Liver (tissue), 9 donors: ENCODE results near the gene KIF17. TPM values are rescaled to one million over a fixed set of nuclear protein-coding genes. Genes with fewer than 3 reads are reported as not detected.

ENCODE experiments used
- DNase-seq: peaks from one replicate; pipeline ENCODE4 v3.0.0-alpha.2; 2017; ENCODE audit warnings: low spot score
- H3K27ac ChIP-seq, 2 donors: one replicate each; pipeline ENCODE4 v1.7.0; 2013; ENCODE audit warnings: inconsistent platforms in 2 of 2, low read length in 2 of 2, control low read depth in 1 of 2, low read depth in 1 of 2, mild to moderate bottlenecking in 1 of 2
- H3K27me3 ChIP-seq, 4 donors: one replicate each; pipeline versions ENCODE4 v1.6.1 to v1.7.0; 2013; ENCODE audit warnings: low read length in 3 of 4, inconsistent platforms in 1 of 4, mild to moderate bottlenecking in 1 of 4, moderate library complexity in 1 of 4; ENCODE audit not compliant: control insufficient read depth in 4 of 4, insufficient read depth in 4 of 4
- H3K36me3 ChIP-seq, 4 donors: one replicate each; pipeline versions ENCODE4 v1.6.1 to v1.7.0; 2013; ENCODE audit warnings: low read length in 3 of 4, mild to moderate bottlenecking in 3 of 4, low read depth in 1 of 4, moderate library complexity in 1 of 4; ENCODE audit not compliant: control insufficient read depth in 4 of 4, insufficient read depth in 3 of 4
- H3K4me1 ChIP-seq, 4 donors: one replicate each; pipeline versions ENCODE4 v1.6.1 to v1.7.0; 2013; ENCODE audit warnings: low read length in 3 of 4, mild to moderate bottlenecking in 3 of 4, moderate library complexity in 1 of 4; ENCODE audit not compliant: control insufficient read depth in 4 of 4, insufficient read depth in 4 of 4
- H3K4me3 ChIP-seq, 3 donors: one replicate each; pipeline versions ENCODE4 v1.6.1 to v1.7.0; 2013; ENCODE audit warnings: low read length in 3 of 3, control low read depth in 1 of 3, low read depth in 1 of 3, mild to moderate bottlenecking in 1 of 3
- H3K9ac ChIP-seq, 2 donors: one replicate each; pipeline ENCODE4 v1.7.0; 2013; ENCODE audit warnings: low read length in 2 of 2, mild to moderate bottlenecking in 2 of 2, moderate library complexity in 2 of 2, control low read depth in 1 of 2, low read depth in 1 of 2
- H3K9me3 ChIP-seq, 4 donors: one replicate each; pipeline versions ENCODE4 v1.6.1 to v1.7.0; 2013; ENCODE audit warnings: low read length in 3 of 4; ENCODE audit not compliant: control insufficient read depth in 4 of 4
- EGR1 ChIP-seq, 2 donors: IDR thresholded peaks; 2 replicates each; pipeline ENCODE4 v1.6.1; 2016 to 2018; ENCODE audit warnings: antibody characterized with exemption in 2 of 2, low read depth in 2 of 2
- FOXA1 ChIP-seq: IDR thresholded peaks from 2 replicates; pipeline ENCODE4 v1.6.1; 2016; ENCODE audit warnings: antibody characterized with exemption
- FOXA2 ChIP-seq: IDR thresholded peaks from 2 replicates; pipeline ENCODE4 v1.6.1; 2016; ENCODE audit warnings: antibody characterized with exemption
- GABPA ChIP-seq, 2 donors: IDR thresholded peaks in 1 of 2; conservative IDR thresholded peaks in 1 of 2; 2 replicates each; pipeline ENCODE4 v1.6.1; 2016; ENCODE audit warnings: antibody characterized with exemption in 2 of 2, mild to moderate bottlenecking in 1 of 2, moderate library complexity in 1 of 2
- HNF4A ChIP-seq, 2 donors: conservative IDR thresholded peaks; 2 replicates each; pipeline ENCODE4 v1.6.1; 2016; ENCODE audit warnings: antibody characterized with exemption in 2 of 2, mild to moderate bottlenecking in 2 of 2
- HNF4G ChIP-seq: IDR thresholded peaks from 2 replicates; pipeline ENCODE4 v1.6.1; 2016; ENCODE audit warnings: antibody characterized with exemption
- JUND ChIP-seq, 2 donors: IDR thresholded peaks; 2 replicates each; pipeline ENCODE4 v1.6.1; 2016; ENCODE audit warnings: antibody characterized with exemption in 2 of 2
- NR2F2 ChIP-seq: IDR thresholded peaks from 2 replicates; pipeline ENCODE4 v1.6.1; 2016; ENCODE audit warnings: antibody characterized with exemption
- RAD21 ChIP-seq, 2 donors: IDR thresholded peaks; 2 replicates each; pipeline ENCODE4 v1.6.1; 2016; ENCODE audit warnings: antibody characterized with exemption in 2 of 2, mild to moderate bottlenecking in 2 of 2
- RXRA ChIP-seq, 2 donors: IDR thresholded peaks; 2 replicates each; pipeline ENCODE4 v1.6.1; 2017 to 2018; ENCODE audit warnings: antibody characterized with exemption in 2 of 2, mild to moderate bottlenecking in 1 of 2
- SP1 ChIP-seq: IDR thresholded peaks from 2 replicates; pipeline ENCODE4 v1.6.1; 2018; ENCODE audit warnings: antibody characterized with exemption, mild to moderate bottlenecking
- TAF1 ChIP-seq: conservative IDR thresholded peaks from 2 replicates; pipeline ENCODE4 v1.6.1; 2016; ENCODE audit warnings: antibody characterized with exemption, mild to moderate bottlenecking
- YY1 ChIP-seq: IDR thresholded peaks from 2 replicates; pipeline ENCODE4 v1.6.1; 2016; ENCODE audit warnings: antibody characterized with exemption, mild to moderate bottlenecking
- WGBS: extraction: QIAGEN DNeasy Blood & Tissue Kit; methylation state at CpG from one replicate; pipeline ENCODE4 v1.1.7; 2013; 5-methylcytosine and 5-hydroxymethylcytosine counted together
- polyA plus RNA-seq, 2 donors: library from polyadenylated mRNA; stranded (reverse) in 1 of 2; unstranded in 1 of 2; fragments of 200-250 nt in 1 of 2; fragments of >200 nt in 1 of 2; fragmentation: Nextera tagmentation in 1 of 2; extraction: Ambion mirVana in 1 of 2; gene quantifications; one replicate each; pipeline versions ENCODE4 v1.2.1 to v1.2.3, GENCODE V29; 2013 to 2015
- total RNA-seq, 2 donors: library from RNA; depleted of rRNA; stranded (reverse); fragments of >200 nt; gene quantifications; one replicate each; pipeline ENCODE4 v1.2.3, GENCODE V29; 2014
- TF ChIP-seq, protein P1 (sequence below): IDR thresholded peaks from 2 replicates; pipeline ENCODE4 v1.6.1; 2016; ENCODE audit warnings: antibody characterized with exemption
- TF ChIP-seq, protein P2 (sequence below): fragments of 150-350 bp; IDR thresholded peaks from 2 replicates; pipeline ENCODE4 v1.5.1; 2017; ENCODE audit warnings: improper control_type of control experiment, low read depth, low read length; ENCODE audit not compliant: missing input control
- TF ChIP-seq, protein P3 (sequence below): IDR thresholded peaks from 2 replicates; pipeline ENCODE4 v1.6.1; 2016; ENCODE audit warnings: antibody characterized with exemption
- TF ChIP-seq, protein P4 (sequence below): IDR thresholded peaks from 2 replicates; pipeline ENCODE4 v1.6.1; 2016; ENCODE audit warnings: antibody characterized with exemption
- TF ChIP-seq, protein P5 (sequence below): IDR thresholded peaks from 2 replicates; pipeline ENCODE4 v1.6.1; 2016; ENCODE audit warnings: antibody characterized with exemption, mild to moderate bottlenecking
- donor health status: healthy.
- donor health status: healthy.
- donor health status: healthy.
- donor health status: healthy.
- donor health status: healthy.

KIF17 gene
- total and polyA plus RNA-seq, 4 donors, result 1.0 to 2.7 (median 2.0) TPM

DNA sequence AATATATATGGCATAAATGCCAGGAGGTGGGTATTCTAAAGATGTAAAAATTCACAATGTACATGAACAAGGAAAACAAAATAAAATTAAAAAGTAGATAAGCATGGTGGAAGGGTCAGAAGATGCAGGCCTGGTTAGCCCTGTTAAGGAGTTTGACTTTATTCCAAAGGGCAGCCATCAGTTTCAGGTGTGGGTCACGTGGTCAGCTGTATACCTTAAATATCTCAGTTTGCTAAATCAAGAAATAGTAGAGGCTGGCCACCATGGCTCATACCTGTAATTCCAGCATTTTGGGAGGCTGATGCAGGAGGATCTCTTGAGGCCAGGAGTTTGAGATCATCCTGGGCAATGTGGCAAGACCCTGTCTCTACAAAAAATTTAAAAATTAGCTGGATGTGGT is 93.1 kb downstream of the KIF17 start:
- no peaks in the 10 kb centered on the region for H3K27me3 ChIP-seq
- H3K9me3 ChIP-seq, result no peaks in the 10 kb centered on the region
- H3K4me3 ChIP-seq, result no peak overlapping the region
- no peak for DNase-seq
- H3K9ac ChIP-seq, result no peak overlapping the region
- H3K27ac ChIP-seq, result no peak overlapping the region
- no peaks in the 10 kb centered on the region for H3K4me1 ChIP-seq
- no peaks in the 10 kb centered on the region for H3K36me3 ChIP-seq
- no peak for TF ChIP-seq HNF4G
- TF ChIP-seq, protein P1, sequence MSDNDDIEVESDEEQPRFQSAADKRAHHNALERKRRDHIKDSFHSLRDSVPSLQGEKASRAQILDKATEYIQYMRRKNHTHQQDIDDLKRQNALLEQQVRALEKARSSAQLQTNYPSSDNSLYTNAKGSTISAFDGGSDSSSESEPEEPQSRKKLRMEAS, result no peak
- no peak for TF ChIP-seq FOXA2
- TF ChIP-seq NR2F2, result no peak
- no peak for TF ChIP-seq FOXA1
- TF ChIP-seq, protein P2, sequence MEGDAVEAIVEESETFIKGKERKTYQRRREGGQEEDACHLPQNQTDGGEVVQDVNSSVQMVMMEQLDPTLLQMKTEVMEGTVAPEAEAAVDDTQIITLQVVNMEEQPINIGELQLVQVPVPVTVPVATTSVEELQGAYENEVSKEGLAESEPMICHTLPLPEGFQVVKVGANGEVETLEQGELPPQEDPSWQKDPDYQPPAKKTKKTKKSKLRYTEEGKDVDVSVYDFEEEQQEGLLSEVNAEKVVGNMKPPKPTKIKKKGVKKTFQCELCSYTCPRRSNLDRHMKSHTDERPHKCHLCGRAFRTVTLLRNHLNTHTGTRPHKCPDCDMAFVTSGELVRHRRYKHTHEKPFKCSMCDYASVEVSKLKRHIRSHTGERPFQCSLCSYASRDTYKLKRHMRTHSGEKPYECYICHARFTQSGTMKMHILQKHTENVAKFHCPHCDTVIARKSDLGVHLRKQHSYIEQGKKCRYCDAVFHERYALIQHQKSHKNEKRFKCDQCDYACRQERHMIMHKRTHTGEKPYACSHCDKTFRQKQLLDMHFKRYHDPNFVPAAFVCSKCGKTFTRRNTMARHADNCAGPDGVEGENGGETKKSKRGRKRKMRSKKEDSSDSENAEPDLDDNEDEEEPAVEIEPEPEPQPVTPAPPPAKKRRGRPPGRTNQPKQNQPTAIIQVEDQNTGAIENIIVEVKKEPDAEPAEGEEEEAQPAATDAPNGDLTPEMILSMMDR, result no peak
- TF ChIP-seq, protein P3, sequence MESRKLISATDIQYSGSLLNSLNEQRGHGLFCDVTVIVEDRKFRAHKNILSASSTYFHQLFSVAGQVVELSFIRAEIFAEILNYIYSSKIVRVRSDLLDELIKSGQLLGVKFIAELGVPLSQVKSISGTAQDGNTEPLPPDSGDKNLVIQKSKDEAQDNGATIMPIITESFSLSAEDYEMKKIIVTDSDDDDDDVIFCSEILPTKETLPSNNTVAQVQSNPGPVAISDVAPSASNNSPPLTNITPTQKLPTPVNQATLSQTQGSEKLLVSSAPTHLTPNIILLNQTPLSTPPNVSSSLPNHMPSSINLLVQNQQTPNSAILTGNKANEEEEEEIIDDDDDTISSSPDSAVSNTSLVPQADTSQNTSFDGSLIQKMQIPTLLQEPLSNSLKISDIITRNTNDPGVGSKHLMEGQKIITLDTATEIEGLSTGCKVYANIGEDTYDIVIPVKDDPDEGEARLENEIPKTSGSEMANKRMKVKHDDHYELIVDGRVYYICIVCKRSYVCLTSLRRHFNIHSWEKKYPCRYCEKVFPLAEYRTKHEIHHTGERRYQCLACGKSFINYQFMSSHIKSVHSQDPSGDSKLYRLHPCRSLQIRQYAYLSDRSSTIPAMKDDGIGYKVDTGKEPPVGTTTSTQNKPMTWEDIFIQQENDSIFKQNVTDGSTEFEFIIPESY, result no peak
- no peak for TF ChIP-seq HNF4A (conservative IDR thresholded peaks at IDR 0.05)
- TF ChIP-seq EGR1 (IDR thresholded peaks at IDR 0.05; ENCODE audit: low read depth in 2 of 2), result no peak
- TF ChIP-seq TAF1, result no peak
- no peak for TF ChIP-seq GABPA (IDR thresholded peaks at IDR 0.05 in 1 of 2, conservative IDR thresholded peaks at IDR 0.05 in 1 of 2)
- no peak for TF ChIP-seq SP1
- TF ChIP-seq, protein P4, sequence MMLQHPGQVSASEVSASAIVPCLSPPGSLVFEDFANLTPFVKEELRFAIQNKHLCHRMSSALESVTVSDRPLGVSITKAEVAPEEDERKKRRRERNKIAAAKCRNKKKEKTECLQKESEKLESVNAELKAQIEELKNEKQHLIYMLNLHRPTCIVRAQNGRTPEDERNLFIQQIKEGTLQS, result no peak
- no peak for TF ChIP-seq JUND (IDR thresholded peaks at IDR 0.05)
- no peak for TF ChIP-seq YY1
- TF ChIP-seq RAD21 (IDR thresholded peaks at IDR 0.05), result no peak
- 96% methylated on average over 1 of the region's 1 CpG for WGBS

DNA sequence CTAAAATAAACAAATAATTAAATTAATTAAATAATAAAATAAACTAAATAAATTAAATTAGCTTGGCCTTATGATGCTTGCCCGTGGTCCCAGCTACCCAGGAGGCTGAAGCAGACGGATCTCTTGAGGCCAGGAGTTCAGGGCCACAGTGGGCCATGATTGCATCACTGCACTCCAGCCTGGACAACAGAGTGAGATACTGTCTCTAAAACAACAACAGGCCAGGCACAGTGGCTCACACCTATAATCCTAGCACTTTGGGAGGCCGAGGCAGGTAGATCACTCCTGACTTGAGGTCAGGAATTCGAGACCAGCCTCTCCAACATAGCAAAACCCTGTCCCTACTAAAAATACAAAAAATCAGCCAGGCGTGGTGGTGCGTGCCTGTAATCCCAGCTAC is 96.8 kb downstream of the KIF17 start:
- 78% methylated on average over 6 of the region's 6 CpGs for WGBS
- TF ChIP-seq RXRA (IDR thresholded peaks at IDR 0.05) (no peak), YY1 (no peak), GABPA (IDR thresholded peaks at IDR 0.05 in 1 of 2, conservative IDR thresholded peaks at IDR 0.05 in 1 of 2) (no peak), SP1 (no peak)
- TF ChIP-seq, protein P5, sequence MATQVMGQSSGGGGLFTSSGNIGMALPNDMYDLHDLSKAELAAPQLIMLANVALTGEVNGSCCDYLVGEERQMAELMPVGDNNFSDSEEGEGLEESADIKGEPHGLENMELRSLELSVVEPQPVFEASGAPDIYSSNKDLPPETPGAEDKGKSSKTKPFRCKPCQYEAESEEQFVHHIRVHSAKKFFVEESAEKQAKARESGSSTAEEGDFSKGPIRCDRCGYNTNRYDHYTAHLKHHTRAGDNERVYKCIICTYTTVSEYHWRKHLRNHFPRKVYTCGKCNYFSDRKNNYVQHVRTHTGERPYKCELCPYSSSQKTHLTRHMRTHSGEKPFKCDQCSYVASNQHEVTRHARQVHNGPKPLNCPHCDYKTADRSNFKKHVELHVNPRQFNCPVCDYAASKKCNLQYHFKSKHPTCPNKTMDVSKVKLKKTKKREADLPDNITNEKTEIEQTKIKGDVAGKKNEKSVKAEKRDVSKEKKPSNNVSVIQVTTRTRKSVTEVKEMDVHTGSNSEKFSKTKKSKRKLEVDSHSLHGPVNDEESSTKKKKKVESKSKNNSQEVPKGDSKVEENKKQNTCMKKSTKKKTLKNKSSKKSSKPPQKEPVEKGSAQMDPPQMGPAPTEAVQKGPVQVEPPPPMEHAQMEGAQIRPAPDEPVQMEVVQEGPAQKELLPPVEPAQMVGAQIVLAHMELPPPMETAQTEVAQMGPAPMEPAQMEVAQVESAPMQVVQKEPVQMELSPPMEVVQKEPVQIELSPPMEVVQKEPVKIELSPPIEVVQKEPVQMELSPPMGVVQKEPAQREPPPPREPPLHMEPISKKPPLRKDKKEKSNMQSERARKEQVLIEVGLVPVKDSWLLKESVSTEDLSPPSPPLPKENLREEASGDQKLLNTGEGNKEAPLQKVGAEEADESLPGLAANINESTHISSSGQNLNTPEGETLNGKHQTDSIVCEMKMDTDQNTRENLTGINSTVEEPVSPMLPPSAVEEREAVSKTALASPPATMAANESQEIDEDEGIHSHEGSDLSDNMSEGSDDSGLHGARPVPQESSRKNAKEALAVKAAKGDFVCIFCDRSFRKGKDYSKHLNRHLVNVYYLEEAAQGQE, result no peak
- TF ChIP-seq, protein P1, result no peak
- TF ChIP-seq, protein P2, result no peak
- H3K27me3 ChIP-seq, result no peaks in the 10 kb centered on the region

More for the DNA sequence above, 96.8 kb downstream of the KIF17 start:
- Histone ChIP-seq H3K27ac (no peak overlapping the region), H3K4me3 (no peak overlapping the region), H3K4me1 (peaks cover 0 to 2% (median 0%) of the 10 kb centered on the region in 4 donors), H3K9me3 (no peaks in the 10 kb centered on the region), H3K9ac (no peak overlapping the region), H3K36me3 (peaks cover 3 to 14% (median 14%) of the 10 kb centered on the region in 4 donors)
- no peak for DNase-seq
